ENCODE results near the gene NDUFA11. TPM values are rescaled to one million over a fixed set of nuclear protein-coding genes. Genes with fewer than 3 reads are reported as not detected.

NDUFA11 gene
- polyA plus RNA-seq, 1 experiment: 351 TPM

GRCh38 chr19:5927441-5927821 is 23.8 kb upstream of the NDUFA11 start:
- no peak for TF ChIP-seq CTCF (IDR thresholded peaks at IDR 0.05; ENCODE audit: insufficient read depth, low read depth, low read length)
- Histone ChIP-seq H3K27me3 (ENCODE audit: control insufficient read depth, insufficient read depth, low read length) (no peaks in the 10 kb centered on the region), H3K36me3 (ENCODE audit: control insufficient read depth, insufficient read depth, low read length) (peaks cover 47% of the 10 kb centered on the region), H3K4me3 (ENCODE audit: low read depth, low read length) (no peak overlapping the region)
- no peak for DNase-seq (ENCODE audit: low read depth)
- ChIA-PET POLR2A (no interaction called here), CTCF (interaction anchor here (1.1 to 2.6 kb wide), 4 partner anchors 8 to 124 kb away, joined by 3 to 11 read pairs (median 6); partner anchors contain the start of gene NRTN)

- no peaks in the 10 kb centered on the region for H3K27me3 ChIP-seq (ENCODE audit: control insufficient read depth, insufficient read depth, low read length)
- no peak for TF ChIP-seq CTCF (IDR thresholded peaks at IDR 0.05; ENCODE audit: insufficient read depth, low read depth, low read length)
- POLR2A ChIA-PET: interaction anchor here (0.6 kb wide), 1 partner anchor 9 kb away, joined by 3 read pairs; no protein-coding TSS in a partner anchor
- peak; percentile 96 for DNase-seq (ENCODE audit: low read depth)
- peaks cover 45% of the 10 kb centered on the region for H3K36me3 ChIP-seq (ENCODE audit: control insufficient read depth, insufficient read depth, low read length)
- H3K4me3 ChIP-seq (ENCODE audit: low read depth, low read length): no peak overlapping the region
- CTCF ChIA-PET: interaction anchor here (1.1 to 2.6 kb wide), 5 partner anchors 8 to 123 kb away, joined by 3 to 11 read pairs (median 3); partner anchors contain the start of gene NRTN
Measured at GRCh38 chr19:5926641-5927440, 23.3 kb upstream of the NDUFA11 start.

- TF ChIP-seq CTCF (IDR thresholded peaks at IDR 0.05; ENCODE audit: insufficient read depth, low read depth, low read length): no peak
- ChIA-PET POLR2A (no interaction called here), CTCF (interaction anchor here (1.3 to 2.6 kb wide), 4 partner anchors 9 to 122 kb away, joined by 3 to 11 read pairs (median 6); partner anchors contain the start of gene NRTN)
- H3K36me3 ChIP-seq (ENCODE audit: control insufficient read depth, insufficient read depth, low read length): peaks cover 40% of the 10 kb centered on the region
- no peaks in the 10 kb centered on the region for H3K27me3 ChIP-seq (ENCODE audit: control insufficient read depth, insufficient read depth, low read length)
- no peak for DNase-seq (ENCODE audit: low read depth)
- H3K4me3 ChIP-seq (ENCODE audit: low read depth, low read length): no peak overlapping the region
Measured at GRCh38 chr19:5925830-5926427, 22.3 kb upstream of the NDUFA11 start.

GRCh38 chr19:5923356-5923755 is 19.8 kb upstream of the NDUFA11 start:
- peaks cover 41% of the 10 kb centered on the region for H3K36me3 ChIP-seq (ENCODE audit: control insufficient read depth, insufficient read depth, low read length)
- ChIA-PET POLR2A (no interaction called here), CTCF (no interaction called here)
- TF ChIP-seq CTCF (IDR thresholded peaks at IDR 0.05; ENCODE audit: insufficient read depth, low read depth, low read length): no peak
- no peak for DNase-seq (ENCODE audit: low read depth)
- H3K27me3 ChIP-seq (ENCODE audit: control insufficient read depth, insufficient read depth, low read length): no peaks in the 10 kb centered on the region
- H3K4me3 ChIP-seq (ENCODE audit: low read depth, low read length): no peak overlapping the region

GRCh38 chr19:5922161-5922545 is 18.6 kb upstream of the NDUFA11 start:
- TF ChIP-seq CTCF (IDR thresholded peaks at IDR 0.05; ENCODE audit: insufficient read depth, low read depth, low read length): no peak
- CTCF ChIA-PET: interaction anchor here (0.7 kb wide), 1 partner anchor 353 kb away, joined by 4 read pairs; no protein-coding TSS in a partner anchor
- peaks cover 42% of the 10 kb centered on the region for H3K36me3 ChIP-seq (ENCODE audit: control insufficient read depth, insufficient read depth, low read length)
- POLR2A ChIA-PET: no interaction called here
- H3K27me3 ChIP-seq (ENCODE audit: control insufficient read depth, insufficient read depth, low read length): no peaks in the 10 kb centered on the region
- H3K4me3 ChIP-seq (ENCODE audit: low read depth, low read length): no peak overlapping the region
- no peak for DNase-seq (ENCODE audit: low read depth)
